Parathyroid adenoma (tissue), 2 donors: ENCODE results near the gene MAGI3.
"Not testable (repeated sequence)": the region's sequence is repeated elsewhere in the genome, so short reads cannot be mapped to it uniquely, and the experiment has no call there.

ENCODE experiments used
- H2AFZ ChIP-seq: fragments of 300-600 bp; sonication (generic); one replicate; pipeline ENCODE4 v1.7.0; 2017; ENCODE audit warnings: antibody characterized with exemption, mild to moderate bottlenecking
- H3K27ac ChIP-seq: fragments of 300-600 bp; sonication (generic); one replicate; pipeline ENCODE4 v1.7.0; 2017
- H3K27me3 ChIP-seq: fragments of 300-600 bp; sonication (generic); one replicate; pipeline ENCODE4 v1.7.0; 2017; ENCODE audit warnings: low read length; ENCODE audit not compliant: control insufficient read depth, insufficient read depth
- H3K36me3 ChIP-seq: fragments of 300-600 bp; sonication (generic); one replicate; pipeline ENCODE4 v1.7.0; 2017; ENCODE audit warnings: low read length; ENCODE audit not compliant: control insufficient read depth, insufficient read depth
- H3K4me1 ChIP-seq: fragments of 300-600 bp; sonication (generic); one replicate; pipeline ENCODE4 v1.7.0; 2017; ENCODE audit warnings: control low read depth
- H3K4me2 ChIP-seq: fragments of 300-600 bp; sonication (generic); one replicate; pipeline ENCODE4 v1.7.0; 2017; ENCODE audit warnings: low read length
- H3K4me3 ChIP-seq: fragments of 300-600 bp; sonication (generic); one replicate; pipeline ENCODE4 v1.7.0; 2017; ENCODE audit warnings: low read depth, low read length
- H3K79me2 ChIP-seq: fragments of 300-600 bp; sonication (generic); one replicate; pipeline ENCODE4 v1.7.0; 2017; ENCODE audit warnings: control low read depth
- H3K9ac ChIP-seq: fragments of 300-600 bp; sonication (generic); one replicate; pipeline ENCODE4 v1.7.0; 2017; ENCODE audit warnings: mild to moderate bottlenecking
- H3K9me3 ChIP-seq: fragments of 300-600 bp; sonication (generic); one replicate; pipeline ENCODE4 v1.7.0; 2017; ENCODE audit warnings: low read length; ENCODE audit not compliant: control insufficient read depth
- TF ChIP-seq, protein P1 (sequence below): fragments of 300-600 bp; sonication (generic); IDR thresholded peaks from one replicate; pipeline ENCODE4 v1.7.0; 2017; ENCODE audit warnings: antibody characterized with exemption, mild to moderate bottlenecking
- donor health status: primary hyperparathyroidism.

MAGI3 gene

GRCh38 chr1:113592230-113592629, 201.9 kb downstream of the MAGI3 start:
- TF ChIP-seq, protein P1, sequence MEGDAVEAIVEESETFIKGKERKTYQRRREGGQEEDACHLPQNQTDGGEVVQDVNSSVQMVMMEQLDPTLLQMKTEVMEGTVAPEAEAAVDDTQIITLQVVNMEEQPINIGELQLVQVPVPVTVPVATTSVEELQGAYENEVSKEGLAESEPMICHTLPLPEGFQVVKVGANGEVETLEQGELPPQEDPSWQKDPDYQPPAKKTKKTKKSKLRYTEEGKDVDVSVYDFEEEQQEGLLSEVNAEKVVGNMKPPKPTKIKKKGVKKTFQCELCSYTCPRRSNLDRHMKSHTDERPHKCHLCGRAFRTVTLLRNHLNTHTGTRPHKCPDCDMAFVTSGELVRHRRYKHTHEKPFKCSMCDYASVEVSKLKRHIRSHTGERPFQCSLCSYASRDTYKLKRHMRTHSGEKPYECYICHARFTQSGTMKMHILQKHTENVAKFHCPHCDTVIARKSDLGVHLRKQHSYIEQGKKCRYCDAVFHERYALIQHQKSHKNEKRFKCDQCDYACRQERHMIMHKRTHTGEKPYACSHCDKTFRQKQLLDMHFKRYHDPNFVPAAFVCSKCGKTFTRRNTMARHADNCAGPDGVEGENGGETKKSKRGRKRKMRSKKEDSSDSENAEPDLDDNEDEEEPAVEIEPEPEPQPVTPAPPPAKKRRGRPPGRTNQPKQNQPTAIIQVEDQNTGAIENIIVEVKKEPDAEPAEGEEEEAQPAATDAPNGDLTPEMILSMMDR = no peak

GRCh38 chr1:113593550-113594297, 203.4 kb downstream of the MAGI3 start:
- Histone ChIP-seq H3K4me3 (no peak overlapping the region), H3K36me3 (no peaks in the 10 kb centered on the region), H3K9ac (no peak overlapping the region)

More at GRCh38 chr1:113592230-113592629, 201.9 kb downstream of the MAGI3 start:
- H3K4me1 ChIP-seq = no peaks in the 10 kb centered on the region
- H3K36me3 ChIP-seq = no peaks in the 10 kb centered on the region
- no peak overlapping the region for H3K27ac ChIP-seq
- H3K9ac ChIP-seq = no peak overlapping the region
- no peak overlapping the region for H3K4me2 ChIP-seq
- no peaks in the 10 kb centered on the region for H3K79me2 ChIP-seq
- H3K9me3 ChIP-seq = no peaks in the 10 kb centered on the region
- no peaks in the 10 kb centered on the region for H3K27me3 ChIP-seq
- H3K4me3 ChIP-seq = no peak overlapping the region
- H2AFZ ChIP-seq = no peak overlapping the region

GRCh38 chr1:113604466-113604865, 214.2 kb downstream of the MAGI3 start:
- not testable (repeated sequence) for H3K36me3 ChIP-seq, H3K79me2 ChIP-seq, H3K9me3 ChIP-seq, H3K4me1 ChIP-seq, H3K27me3 ChIP-seq, H3K27ac ChIP-seq, H3K4me3 ChIP-seq, H2AFZ ChIP-seq, H3K9ac ChIP-seq, H3K4me2 ChIP-seq

More at GRCh38 chr1:113593550-113594297, 203.4 kb downstream of the MAGI3 start:
- H3K9me3 ChIP-seq = no peaks in the 10 kb centered on the region
- no peak overlapping the region for H2AFZ ChIP-seq
- no peak overlapping the region for H3K27ac ChIP-seq
- TF ChIP-seq, protein P1 = no peak
- H3K4me1 ChIP-seq = no peaks in the 10 kb centered on the region
- H3K4me2 ChIP-seq = no peak overlapping the region
- H3K27me3 ChIP-seq = no peaks in the 10 kb centered on the region
- H3K79me2 ChIP-seq = no peaks in the 10 kb centered on the region

DNA sequence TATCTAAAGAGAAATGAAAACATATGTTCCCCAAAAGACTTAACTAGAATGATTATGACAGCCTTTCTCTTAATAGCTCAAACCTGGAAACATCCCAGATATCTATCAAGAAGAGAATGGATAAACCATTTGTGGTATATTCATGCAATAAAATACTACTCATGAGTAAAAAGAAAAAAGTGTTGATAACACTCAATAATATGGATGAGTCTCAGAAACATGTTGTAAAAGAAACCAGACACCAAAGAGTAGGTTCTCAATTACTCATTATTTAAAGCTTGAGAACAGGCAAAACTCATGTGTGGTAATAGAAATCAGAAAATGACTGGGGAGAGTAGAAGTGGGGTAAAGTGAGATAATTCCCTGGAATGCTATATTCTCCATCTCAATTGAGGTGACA, 214.8 kb downstream of the MAGI3 start:
- no peaks in the 10 kb centered on the region for H3K4me1 ChIP-seq
- H3K79me2 ChIP-seq = no peaks in the 10 kb centered on the region

GRCh38 chr1:113608399-113608798, 218.1 kb downstream of the MAGI3 start:
- TF ChIP-seq, protein P1 = no peak
- Histone ChIP-seq H3K9me3 (no peaks in the 10 kb centered on the region), H3K36me3 (no peaks in the 10 kb centered on the region), H3K4me1 (no peaks in the 10 kb centered on the region), H3K79me2 (no peaks in the 10 kb centered on the region), H3K4me3 (no peak overlapping the region), H3K27me3 (no peaks in the 10 kb centered on the region), H2AFZ (no peak overlapping the region), H3K4me2 (no peak overlapping the region), H3K9ac (no peak overlapping the region), H3K27ac (no peak overlapping the region)

More for the DNA sequence above, 214.8 kb downstream of the MAGI3 start:
- no peak overlapping the region for H3K4me3 ChIP-seq
- H3K9ac ChIP-seq = no peak overlapping the region
- no peaks in the 10 kb centered on the region for H3K27me3 ChIP-seq
- no peaks in the 10 kb centered on the region for H3K9me3 ChIP-seq
- TF ChIP-seq, protein P1 = no peak
- H3K4me2 ChIP-seq = no peak overlapping the region
- no peak overlapping the region for H2AFZ ChIP-seq
- no peak overlapping the region for H3K27ac ChIP-seq
- no peaks in the 10 kb centered on the region for H3K36me3 ChIP-seq
